Esophagus squamous epithelium (tissue), 5 donors: ENCODE data around the gene PHYHIPL. TPM values are rescaled to one million over a fixed set of nuclear protein-coding genes. Genes with fewer than 3 reads are reported as not detected.
A peak's percentile ranks its signal among the peaks of the same experiment; 100 is the strongest.

ENCODE experiments used
- DNase-seq: peaks from one replicate; lab custom pipeline; 2025; lab: John Stamatoyannopoulos, UW
- H3K27ac ChIP-seq, 4 donors: fragments of 200-600 bp; sonication (generic); one replicate each; pipeline ENCODE4 v1.5.1; 2016 to 2019; ENCODE audit warnings: mild to moderate bottlenecking in 1 of 4
- H3K27me3 ChIP-seq, 4 donors: fragments of 200-600 bp; sonication (generic); 1 replicate in 3 of 4; 2 replicates in 1 of 4; pipeline versions ENCODE4 v1.5.1 to v1.6.0; 2017 to 2021; ENCODE audit warnings: antibody characterized with exemption in 1 of 4
- H3K36me3 ChIP-seq, 3 donors: fragments of 200-600 bp; sonication (generic); one replicate each; pipeline ENCODE4 v1.5.1; 2016 to 2019
- H3K4me1 ChIP-seq, 3 donors: fragments of 200-600 bp; sonication (generic); one replicate each; pipeline ENCODE4 v1.5.1; 2017 to 2019
- H3K4me3 ChIP-seq, 4 donors: fragments of 200-600 bp; sonication (generic); 1 replicate in 3 of 4; 2 replicates in 1 of 4; pipeline ENCODE4 v1.5.1; 2016 to 2019; ENCODE audit warnings: mild to moderate bottlenecking in 2 of 4, moderate library complexity in 1 of 4
- H3K9me3 ChIP-seq, 3 donors: fragments of 200-600 bp; sonication (generic); one replicate each; pipeline ENCODE4 v1.5.1; 2016 to 2019
- CTCF ChIP-seq, 6 experiments: fragments of 450-650 bp in 4 of 6; fragments of 200-600 bp in 2 of 6; sonication (generic) in 2 of 6; IDR thresholded peaks; one replicate each; pipeline ENCODE4 v1.5.1; 2016 to 2019; ENCODE audit warnings: antibody characterized with exemption in 6 of 6, mild to moderate bottlenecking in 4 of 6, moderate library complexity in 4 of 6
- POLR2A ChIP-seq, 4 donors: fragments of 450-650 bp; IDR thresholded peaks; one replicate each; pipeline ENCODE4 v1.6.1; 2017; ENCODE audit warnings: antibody characterized with exemption in 4 of 4, mild to moderate bottlenecking in 4 of 4, moderate library complexity in 3 of 4
- WGBS, 2 donors: methylation state at CpG; one replicate each; pipeline ENCODE4 v1.1.5; 2018; 5-methylcytosine and 5-hydroxymethylcytosine counted together
- intact Hi-C: fragments of 100-400 bp; cut with DNase I; formaldehyde crosslinking; loops from one replicate; pipeline ENCODE4 v1.15.0; 2022
- total RNA-seq, 4 donors: library from RNA; depleted of rRNA; stranded (reverse); fragments of >200 nt; gene quantifications; one replicate each; pipeline ENCODE4 v1.1.0, GENCODE V29; 2016
- donor health status: DM: yes; HTN: yes; CAD: no.

Gene PHYHIPL
- total RNA-seq, 4 donors from 2014 or later = 0.19 TPM; not detected in 3

GRCh38 chr10:59180689-59181270, 4.3 kb downstream of the PHYHIPL start:
- WGBS, 2 donors = 72 to 80% methylated on average over 3 of the region's 3 CpGs
- Histone ChIP-seq H3K4me3 (no peak overlapping the region), H3K27ac (no peak overlapping the region), H3K36me3 (no peaks in the 10 kb centered on the region), H3K27me3 (peaks cover 0 to 43% (median 4%) of the 10 kb centered on the region in 4 donors), H3K9me3 (no peaks in the 10 kb centered on the region), H3K4me1 (peaks cover 5 to 17% (median 8%) of the 10 kb centered on the region in 3 donors)
- intact Hi-C loops = no loop called here
- TF ChIP-seq POLR2A (IDR thresholded peaks at IDR 0.05) = no peak
- no peak for TF ChIP-seq CTCF (IDR thresholded peaks at IDR 0.05)
- no peak for DNase-seq

GRCh38 chr10:59181668-59182067, 5.2 kb downstream of the PHYHIPL start:
- H3K27me3 ChIP-seq = peaks cover 0 to 34% (median 3%) of the 10 kb centered on the region in 4 donors
- H3K36me3 ChIP-seq = no peaks in the 10 kb centered on the region
- WGBS, 2 donors = 23 to 25% methylated on average over 2 of the region's 2 CpGs
- peak in 5 of 6 experiments; percentile 23 to 54 (median 27) for TF ChIP-seq CTCF (IDR thresholded peaks at IDR 0.05)
- TF ChIP-seq POLR2A (IDR thresholded peaks at IDR 0.05) = no peak
- peaks cover 3 to 9% (median 5%) of the 10 kb centered on the region in 3 donors for H3K4me1 ChIP-seq
- no peak for DNase-seq
- no peaks in the 10 kb centered on the region for H3K9me3 ChIP-seq
- no peak overlapping the region for H3K27ac ChIP-seq
- no peak overlapping the region for H3K4me3 ChIP-seq
- intact Hi-C loops = no loop called here

GRCh38 chr10:59190332-59190731, 13.9 kb downstream of the PHYHIPL start:
- Histone ChIP-seq H3K27ac (no peak overlapping the region), H3K27me3 (no peaks in the 10 kb centered on the region), H3K4me3 (no peak overlapping the region), H3K4me1 (no peaks in the 10 kb centered on the region), H3K36me3 (no peaks in the 10 kb centered on the region), H3K9me3 (no peaks in the 10 kb centered on the region)
- TF ChIP-seq POLR2A (IDR thresholded peaks at IDR 0.05) = no peak
- no peak for TF ChIP-seq CTCF (IDR thresholded peaks at IDR 0.05)
- 73 to 86% methylated on average over 1 of the region's 1 CpG for WGBS, 2 donors
- intact Hi-C loops = no loop called here
- no peak for DNase-seq

- WGBS, 2 donors = 64 to 78% methylated on average over 5 of the region's 5 CpGs
- H3K27ac ChIP-seq = no peak overlapping the region
- TF ChIP-seq CTCF (IDR thresholded peaks at IDR 0.05) (no peak), POLR2A (IDR thresholded peaks at IDR 0.05) (no peak)
- no peak overlapping the region for H3K4me3 ChIP-seq
- intact Hi-C loops = no loop called here
- no peak for DNase-seq
- no peaks in the 10 kb centered on the region for H3K27me3 ChIP-seq
- H3K9me3 ChIP-seq = no peaks in the 10 kb centered on the region
- H3K36me3 ChIP-seq = no peaks in the 10 kb centered on the region
- H3K4me1 ChIP-seq = no peaks in the 10 kb centered on the region
These were observed 29.8 kb downstream of the PHYHIPL start for GRCh38 chr10:59206204-59206720.

GRCh38 chr10:59212301-59212798, 35.9 kb downstream of the PHYHIPL start:
- intact Hi-C loops = no loop called here
- 78 to 85% methylated on average over 2 of the region's 2 CpGs for WGBS, 2 donors
- no peak for DNase-seq

More at GRCh38 chr10:59212301-59212798, 35.9 kb downstream of the PHYHIPL start:
- TF ChIP-seq CTCF (IDR thresholded peaks at IDR 0.05) (no peak), POLR2A (IDR thresholded peaks at IDR 0.05) (no peak)
- Histone ChIP-seq H3K36me3 (no peaks in the 10 kb centered on the region), H3K27ac (no peak overlapping the region), H3K4me1 (no peaks in the 10 kb centered on the region), H3K4me3 (no peak overlapping the region), H3K9me3 (no peaks in the 10 kb centered on the region), H3K27me3 (no peaks in the 10 kb centered on the region)
